AML-193 (cell line): Measurements from ENCODE around the gene FAF1.
"Not testable (repeated sequence)": the region's sequence is repeated elsewhere in the genome, so short reads cannot be mapped to it uniquely, and the experiment has no call there.

Source experiments
- DNase-seq, 2 experiments: peaks; one replicate each; lab custom pipeline; 2025; lab: John Stamatoyannopoulos, UW

FAF1 gene

DNA sequence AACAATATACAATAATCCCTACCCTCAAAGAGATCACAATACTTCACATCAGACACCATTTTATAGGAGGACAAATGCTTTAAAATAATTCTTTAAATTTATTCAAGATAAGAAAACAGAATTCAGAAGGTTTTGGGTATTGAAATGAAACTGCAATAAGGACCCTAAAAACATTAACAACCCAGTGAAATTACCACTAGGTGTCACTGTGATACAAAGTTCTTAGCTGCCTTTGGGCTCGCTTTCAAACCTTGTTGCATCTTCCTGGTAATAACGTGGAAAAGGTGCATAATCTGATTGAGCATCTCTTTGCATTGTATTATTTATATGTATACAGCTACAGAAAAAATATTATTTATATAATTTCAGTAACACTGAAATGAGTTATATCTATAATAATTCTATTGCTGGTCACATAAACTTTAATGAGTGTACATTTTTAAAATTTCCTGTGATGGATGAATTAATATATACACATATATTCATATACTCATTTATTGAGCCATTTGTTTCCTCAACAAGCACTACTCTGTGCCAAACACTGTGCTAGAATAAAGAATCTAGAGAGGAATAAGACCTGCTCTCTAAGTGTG, 185.2 kb downstream of the FAF1 start:
- DNase-seq: peak; percentile 34 to 48

DNA sequence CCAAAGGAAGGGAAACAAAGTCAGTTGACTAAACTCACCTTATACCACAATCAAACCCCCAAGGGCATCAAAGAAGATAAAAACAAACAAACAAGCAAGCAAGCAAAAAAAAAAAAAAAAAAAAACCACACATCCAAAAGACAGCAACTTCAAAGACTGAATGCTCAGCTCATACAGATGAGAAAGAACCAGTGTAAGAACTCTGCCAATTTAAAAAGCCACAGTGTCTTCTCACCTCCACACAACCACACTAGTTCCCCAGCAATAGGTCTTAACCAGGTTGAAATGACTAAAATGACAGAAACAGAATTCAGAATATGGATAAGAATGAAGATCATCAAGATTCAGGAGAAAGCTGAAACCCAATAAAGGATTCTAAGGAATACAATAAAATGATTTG, 193.4 kb downstream of the FAF1 start:
- DNase-seq: no peak

DNA sequence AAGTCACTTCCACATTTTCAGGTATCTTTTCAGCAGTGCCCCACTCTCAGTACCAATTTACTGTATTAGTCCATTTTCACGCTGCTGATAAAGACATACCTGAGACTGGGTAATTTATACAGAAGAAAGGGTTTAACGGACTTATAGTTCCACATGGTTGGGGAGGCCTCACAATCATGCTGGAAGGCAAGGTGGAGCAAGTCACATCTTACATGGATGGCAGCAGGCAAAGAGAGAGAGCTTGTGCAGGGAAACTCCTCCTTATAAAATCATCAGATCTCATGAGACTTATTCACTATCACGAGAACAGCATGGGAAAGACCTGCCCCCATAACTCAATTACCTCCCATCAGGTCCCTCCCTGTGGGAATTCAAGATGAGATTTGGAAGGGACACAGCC, 203.5 kb downstream of the FAF1 start:
- DNase-seq: not testable (repeated sequence)

DNA sequence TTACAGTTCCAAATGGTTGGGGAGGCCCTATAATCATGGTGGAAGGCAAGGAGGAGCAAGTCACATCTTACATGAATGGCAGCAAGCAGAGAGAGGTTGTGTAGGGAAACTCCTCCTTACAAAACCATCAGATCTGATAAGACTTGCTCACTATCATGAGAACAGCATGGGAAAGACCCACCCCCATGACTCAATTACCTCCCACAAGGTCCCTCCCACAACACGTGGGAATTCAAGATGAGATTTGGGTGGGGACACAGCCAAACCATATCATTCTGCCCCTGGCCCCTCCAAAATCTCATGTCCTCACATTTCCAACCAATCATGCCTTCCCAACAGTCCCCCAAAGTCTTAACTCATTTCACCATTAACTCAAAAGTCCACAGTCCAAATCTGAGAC, 205.3 kb downstream of the FAF1 start:
- DNase-seq: not testable (repeated sequence)

DNA sequence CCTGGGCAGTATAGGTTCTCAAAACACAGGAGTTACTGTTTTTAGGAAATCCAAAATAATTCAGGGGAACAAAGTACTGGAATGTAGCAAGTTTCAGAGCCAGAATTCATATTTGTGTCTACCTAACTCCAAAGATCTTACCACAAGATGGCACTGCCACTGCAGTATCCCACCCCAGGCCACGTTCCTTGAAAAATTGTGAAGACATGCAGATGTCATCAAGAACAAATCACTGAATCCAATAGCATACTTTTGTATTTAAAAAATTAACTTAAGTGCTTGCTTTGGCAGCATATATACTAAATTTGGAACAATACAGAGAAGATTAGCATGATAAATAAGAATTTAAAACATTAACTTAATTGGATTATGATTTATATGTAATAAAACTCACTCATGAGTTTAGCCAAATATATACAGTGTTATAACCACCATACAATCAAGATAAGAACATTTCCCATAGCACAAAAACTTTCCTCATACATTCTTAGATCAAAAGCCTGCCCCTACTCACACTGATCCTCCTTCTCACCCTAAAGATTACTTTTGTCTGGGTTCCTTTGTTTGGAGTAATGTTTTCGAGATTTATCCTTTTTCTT, 209.9 kb downstream of the FAF1 start:
- DNase-seq: no peak

DNA sequence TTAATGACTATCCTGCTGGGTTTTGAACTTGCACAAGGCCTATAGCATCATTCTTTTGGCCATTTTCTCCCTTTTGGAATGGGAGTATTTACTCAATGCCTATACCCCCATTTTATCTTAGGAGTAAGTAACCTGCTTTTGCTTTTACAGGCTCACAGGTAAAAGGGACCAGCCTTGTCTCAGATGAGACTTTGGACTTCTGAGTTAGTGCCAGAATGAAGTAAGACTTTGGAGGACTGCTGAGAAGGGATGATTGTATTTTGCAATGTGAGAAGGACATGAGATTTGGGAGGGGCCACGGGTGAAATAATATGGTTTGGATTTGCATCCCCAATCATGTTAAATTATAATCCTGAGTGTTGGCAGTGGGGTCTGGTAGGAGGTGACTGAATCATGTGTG, 212.7 kb downstream of the FAF1 start:
- DNase-seq: no peak

DNA sequence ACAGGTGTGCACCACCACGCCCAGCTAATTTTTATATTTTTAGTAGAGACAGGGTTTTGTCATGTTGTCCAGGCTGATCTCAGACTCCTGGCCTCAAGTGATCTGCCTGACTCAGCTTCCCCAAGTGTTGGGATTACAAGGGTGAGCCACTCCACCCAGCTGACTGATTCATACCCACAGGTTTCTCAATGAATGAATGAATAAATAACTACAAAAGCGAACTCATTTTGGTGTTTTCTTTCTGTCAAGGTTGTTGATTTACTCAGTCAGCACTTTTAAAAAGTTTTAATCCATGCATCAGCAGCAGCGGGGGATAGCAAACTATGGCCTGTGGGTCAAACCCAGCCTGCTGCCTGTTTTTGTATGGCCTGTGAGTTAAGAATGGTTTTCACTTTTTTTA, 217.5 kb downstream of the FAF1 start:
- DNase-seq: no peak

DNA sequence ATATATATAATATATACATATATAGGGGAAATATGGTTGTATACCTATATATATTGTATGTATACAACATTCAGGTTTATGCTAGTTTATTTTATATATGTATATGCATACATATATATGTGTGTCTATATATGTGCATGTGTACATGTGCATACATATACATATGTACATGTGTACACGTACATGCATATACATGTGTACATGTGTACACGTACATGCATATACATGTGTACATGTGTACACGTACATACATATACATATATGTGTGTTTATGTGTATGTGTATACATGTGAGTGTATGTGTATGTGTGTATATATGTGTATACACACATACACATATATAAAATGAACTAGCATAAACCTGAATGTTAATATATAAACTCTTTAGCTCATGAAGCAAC, 220.9 kb downstream of the FAF1 start:
- DNase-seq: no peak

DNA sequence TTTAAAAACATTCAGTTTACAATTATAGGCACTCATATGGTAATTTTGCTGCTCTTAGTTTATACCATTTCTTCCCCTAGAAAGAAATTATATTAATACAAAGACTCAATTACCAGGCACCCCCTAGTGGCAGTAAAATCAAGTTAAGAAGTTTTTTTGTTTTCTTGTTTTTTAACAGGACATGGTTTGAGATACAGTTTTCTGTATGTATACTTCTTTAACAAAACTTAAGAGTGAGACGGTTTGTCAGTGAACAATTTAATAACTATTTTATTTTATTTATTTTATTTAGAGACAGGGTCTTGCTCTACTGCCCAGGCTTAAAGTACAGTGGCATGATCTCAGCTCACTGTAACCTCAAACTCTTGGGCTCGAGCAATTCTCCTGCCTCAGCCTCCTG, 224.6 kb downstream of the FAF1 start:
- peak; percentile 24 to 43 for DNase-seq

DNA sequence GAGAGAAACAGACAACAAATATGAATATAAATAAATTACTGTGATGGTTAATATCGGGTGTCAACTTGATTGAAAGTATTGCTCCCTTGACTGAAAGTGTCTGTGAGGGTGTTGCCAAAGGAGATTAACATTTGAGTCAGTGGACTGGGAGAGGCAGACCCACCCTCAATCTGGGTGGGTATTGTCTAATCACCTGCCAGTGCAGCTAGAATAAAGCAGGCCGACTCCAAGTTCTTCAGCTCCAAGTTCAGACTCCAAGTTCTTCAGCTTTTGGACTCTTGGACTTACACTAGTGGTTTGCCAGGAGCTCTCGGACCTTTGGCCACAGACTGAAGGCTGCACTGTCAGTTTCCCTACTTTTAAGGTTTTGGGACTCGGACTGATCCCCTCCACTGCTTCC, 232.5 kb downstream of the FAF1 start:
- not testable (repeated sequence) for DNase-seq

DNA sequence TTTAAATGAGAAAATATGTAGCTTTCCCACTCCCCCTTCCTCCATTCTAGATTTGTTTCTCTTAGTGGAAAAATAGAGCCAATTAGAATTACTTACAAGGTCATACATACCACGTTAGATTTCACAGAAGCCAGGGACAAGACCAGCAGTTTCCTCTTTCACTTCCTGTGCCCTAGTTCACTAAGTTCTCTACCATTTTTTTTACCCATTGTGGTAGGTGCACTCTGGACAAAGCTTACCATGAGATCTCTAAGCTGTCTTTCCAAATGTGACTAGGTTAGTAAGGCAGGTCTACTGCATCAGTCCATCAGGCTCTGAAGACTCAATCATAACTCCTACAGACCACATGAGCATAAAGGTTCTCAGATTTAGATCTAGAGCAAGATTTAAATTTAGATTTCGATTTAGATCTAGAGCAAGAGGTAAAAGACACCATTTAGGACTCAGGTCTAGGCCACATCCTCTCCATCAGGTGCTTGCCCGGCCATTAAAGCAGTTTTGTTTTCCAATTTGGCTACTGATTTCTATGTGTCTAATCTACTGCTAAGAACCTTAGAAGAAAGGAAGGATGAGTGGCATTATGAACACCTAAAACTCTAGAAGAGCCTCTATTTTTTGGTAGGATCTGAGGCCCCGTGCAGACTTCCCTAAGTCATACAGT, 235.3 kb downstream of the FAF1 start:
- DNase-seq: peak; percentile 8 to 40

DNA sequence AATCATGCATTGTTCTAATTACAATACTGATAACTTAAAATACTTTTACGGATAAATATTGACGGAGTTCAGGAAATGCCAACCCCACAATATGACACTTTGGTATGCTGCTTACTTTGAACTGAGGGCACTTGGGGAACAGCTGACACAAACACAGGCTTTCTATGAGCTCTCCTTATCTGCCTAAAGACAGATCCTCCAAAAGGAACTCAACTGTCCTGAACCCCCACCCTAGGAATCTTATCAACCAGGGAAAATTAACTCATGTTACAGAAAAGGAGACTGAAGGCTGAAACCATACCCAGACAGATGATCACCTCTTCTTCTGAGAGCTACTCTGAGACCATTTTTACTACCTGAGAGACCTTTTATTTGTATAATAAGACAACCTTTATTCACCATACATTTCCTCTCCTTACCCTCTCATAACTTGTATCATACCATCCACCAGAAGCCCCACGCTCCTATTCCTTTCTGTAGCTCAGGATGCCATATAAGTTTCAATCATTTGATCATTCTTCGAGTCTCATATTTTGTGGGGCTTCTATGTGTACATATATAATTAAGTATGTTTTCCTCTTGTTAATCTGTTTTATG, 239.5 kb downstream of the FAF1 start:
- no peak for DNase-seq

DNA sequence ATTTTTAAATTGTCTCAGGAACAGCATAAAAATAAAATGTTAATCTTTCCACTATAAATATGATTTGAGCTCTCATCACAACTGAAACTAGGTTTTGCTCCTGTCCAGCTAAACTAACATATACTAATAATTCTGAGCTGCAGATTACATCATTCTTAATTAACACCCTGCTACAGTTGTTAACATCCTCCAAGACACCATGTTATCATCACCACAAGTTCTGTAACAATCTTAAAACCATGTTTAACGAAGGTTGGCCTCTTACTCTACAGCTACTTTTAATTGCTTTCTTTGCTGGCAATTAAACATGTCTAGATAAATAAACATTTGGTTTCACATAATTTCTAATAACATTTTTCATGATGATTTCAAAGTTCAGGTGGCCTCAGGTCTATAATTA, 240.9 kb downstream of the FAF1 start:
- no peak for DNase-seq

DNA sequence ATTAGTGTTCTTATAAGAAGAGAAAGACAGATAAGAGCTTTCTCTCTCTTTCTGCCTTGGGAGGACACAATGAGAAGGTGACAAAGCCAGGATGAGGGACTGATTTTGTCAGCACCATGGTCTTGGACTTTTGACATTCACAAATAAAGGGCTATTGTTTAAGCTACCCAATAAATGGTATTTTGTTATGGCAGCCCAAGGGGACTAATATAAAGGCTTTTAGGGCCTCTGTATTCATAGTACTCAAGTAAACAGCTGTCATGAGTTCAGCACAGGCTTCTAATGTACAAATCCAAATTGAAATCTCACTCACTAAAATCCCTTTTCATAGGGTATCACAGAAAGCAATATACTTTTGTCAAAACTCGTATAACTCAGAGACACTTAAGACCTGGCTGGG, 242.7 kb downstream of the FAF1 start:
- DNase-seq: no peak

DNA sequence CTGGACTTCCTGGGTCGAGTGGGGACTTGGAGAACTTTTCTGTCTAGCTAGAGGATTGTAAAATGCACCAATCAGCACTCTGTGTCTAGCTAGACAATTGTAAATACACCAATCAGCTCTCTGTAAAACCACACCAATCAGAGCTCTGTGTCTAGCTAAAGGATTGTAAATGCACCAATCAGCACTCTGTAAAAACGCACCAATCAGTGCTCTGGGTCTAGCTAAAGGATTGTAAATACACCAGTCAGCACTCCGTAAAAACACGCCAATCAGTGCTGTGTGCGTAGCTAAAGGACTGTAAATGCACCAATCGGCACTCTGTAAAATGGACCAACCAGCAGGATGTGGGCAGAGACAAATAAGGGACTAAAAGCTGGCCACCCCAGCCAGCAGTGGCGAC, 243.6 kb downstream of the FAF1 start:
- DNase-seq: not testable (repeated sequence)

DNA sequence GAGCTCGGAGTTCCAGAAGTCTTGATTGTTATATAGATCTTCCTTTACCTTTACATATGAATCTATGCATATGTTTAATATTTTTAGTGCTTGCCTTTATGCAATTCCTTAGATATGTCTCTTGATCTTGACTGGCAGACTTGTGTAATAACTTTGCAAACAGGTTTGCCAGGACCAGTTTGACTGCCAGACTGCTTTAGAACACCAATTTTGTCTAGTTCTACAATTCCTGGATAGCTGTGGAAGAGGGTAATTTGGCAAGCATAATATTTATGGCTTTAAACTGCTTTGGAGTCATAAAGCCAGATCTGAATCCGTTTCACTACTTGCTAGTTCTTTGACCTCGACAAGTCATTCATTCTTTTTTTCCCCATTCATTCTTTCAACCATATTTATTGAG, 250.0 kb downstream of the FAF1 start:
- DNase-seq: no peak

DNA sequence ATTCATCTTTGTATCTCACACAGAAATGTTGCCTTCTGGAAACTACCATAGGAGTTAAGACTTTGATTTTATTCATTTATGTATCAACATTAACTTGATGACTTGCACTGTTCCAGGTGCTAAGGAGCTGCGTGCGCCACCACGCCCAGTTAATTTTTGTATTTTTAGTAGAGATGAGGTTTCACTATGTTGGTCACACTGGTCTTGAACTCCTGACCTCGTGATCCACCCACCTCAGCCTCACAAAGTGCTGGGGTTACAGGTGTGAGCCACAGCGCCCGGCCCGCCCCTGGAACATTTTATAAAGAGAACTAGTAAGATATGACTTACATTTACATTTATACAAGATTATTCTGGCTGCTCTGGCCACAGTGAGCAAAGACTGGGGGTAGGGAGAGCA, 252.2 kb downstream of the FAF1 start:
- DNase-seq: no peak

DNA sequence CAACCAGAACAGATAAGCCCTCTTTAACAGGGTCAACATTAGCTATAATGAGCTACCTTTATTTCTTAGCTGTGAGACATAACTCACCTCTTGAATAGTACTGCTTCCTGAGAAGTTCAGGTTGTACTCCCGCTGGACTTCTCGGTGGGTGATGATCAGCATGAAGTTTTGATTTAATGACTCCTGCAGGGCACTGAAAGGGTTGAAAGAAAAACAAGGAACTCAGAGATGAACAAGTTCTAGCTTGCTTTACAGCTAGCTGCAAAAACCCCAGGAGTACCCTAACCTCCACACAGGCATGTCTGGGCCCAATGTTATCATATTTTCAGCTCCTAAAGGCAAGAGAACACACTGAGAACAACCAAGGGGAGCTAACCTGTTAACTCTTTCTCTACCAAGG, 254.4 kb downstream of the FAF1 start:
- DNase-seq: no peak

DNA sequence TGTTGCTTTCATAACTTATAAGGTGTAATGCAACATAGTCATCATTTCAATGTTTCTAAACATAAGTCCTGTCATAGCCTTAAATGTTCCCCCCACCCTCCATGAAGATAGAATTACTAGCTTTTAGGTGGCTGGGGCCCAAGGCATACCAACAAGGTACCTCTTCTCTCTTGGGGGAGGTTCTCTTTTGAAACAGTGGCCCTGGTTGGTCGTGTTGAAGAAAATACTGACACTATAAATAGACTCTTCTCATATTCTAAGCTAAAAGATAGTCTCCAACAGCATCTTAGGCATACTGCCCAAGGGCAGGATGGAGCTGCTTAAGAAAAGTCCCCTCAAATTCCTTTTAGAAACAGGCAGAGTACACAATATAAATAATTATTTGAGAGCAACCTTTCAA, 255.0 kb downstream of the FAF1 start:
- DNase-seq: no peak

DNA sequence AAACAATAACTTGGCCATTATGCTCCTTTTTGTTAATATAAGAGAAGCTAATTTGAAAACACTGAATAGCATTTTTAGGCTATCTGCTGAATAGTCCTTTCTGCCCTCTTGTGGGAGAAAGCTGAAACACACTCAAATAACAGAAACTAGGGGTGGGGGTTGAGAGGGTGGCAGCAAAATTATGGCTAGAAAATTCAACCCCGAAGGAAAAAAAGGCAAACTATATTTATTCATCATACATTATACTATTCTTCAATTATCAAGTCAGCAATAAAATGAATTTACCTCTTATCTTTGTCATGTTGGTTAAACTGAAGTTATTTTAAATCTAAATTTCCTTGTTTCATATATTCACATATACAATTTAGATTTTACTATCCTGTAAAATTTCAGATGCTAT, 255.9 kb downstream of the FAF1 start:
- DNase-seq: peak; percentile 33 to 47

DNA sequence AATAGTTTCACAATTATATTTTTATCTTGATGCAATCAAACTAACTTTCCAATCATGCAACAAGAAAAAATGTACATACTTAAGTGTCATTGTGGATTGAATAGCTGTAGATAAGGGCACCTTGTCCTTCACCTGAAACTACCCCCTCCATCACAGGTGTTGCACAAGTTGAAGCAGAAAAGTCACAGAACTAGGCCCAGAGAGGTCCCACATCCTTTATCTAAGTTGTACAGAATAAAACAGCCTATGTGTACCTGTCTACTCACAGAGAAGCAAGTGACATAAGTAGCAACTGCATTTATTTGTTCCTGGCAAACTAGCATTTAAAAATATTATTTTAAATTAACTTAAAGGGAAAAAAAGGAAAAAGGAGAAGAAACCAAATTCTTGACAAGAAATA, 256.8 kb downstream of the FAF1 start:
- DNase-seq: no peak

DNA sequence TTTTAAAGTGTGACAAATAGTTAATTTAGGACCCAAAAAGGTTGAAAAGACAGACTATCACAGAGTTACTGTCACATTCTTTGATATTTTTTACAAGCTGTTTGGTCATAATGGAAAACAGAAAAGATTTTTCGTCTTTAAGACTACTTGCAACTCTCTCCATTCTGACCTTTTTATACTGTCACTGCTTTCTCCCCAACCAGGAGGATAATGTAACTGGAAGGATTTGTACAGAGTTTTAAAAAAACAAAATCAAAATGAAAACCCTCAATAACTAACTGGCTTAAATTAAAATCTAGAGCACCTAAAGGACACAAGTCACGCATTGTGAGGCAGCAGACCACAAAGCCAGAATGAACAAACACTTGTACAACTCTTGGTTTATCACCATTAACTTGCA, 257.7 kb downstream of the FAF1 start:
- no peak for DNase-seq

DNA sequence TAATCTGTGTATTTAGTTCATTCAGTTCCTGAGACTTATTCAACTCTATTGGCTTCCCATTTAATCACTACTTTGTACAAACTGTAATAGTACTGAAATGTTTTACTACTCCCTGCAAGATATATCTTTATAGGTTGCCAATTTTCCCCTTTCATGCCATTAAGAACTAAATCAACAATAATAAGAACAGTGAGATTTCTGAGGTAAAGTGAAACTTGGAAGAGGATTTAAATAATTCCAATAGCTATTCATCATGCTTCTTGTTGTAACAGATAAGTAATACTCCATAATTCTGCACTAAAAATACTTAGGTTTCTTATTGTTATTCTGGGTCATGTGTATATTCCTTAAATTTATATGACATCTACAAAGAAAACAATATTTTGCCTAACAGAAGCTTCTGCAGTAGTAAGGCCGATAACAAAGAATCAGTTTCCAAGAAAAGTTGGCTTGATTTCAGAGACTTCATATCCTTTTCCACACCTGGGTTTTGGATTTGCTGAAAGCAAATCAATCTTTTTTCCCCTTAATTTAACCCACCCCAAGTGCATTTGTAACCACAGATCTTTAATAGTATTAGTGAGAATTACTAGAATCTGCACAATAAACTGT, 258.3 kb downstream of the FAF1 start:
- DNase-seq: no peak
